HUES6 (cell line): ENCODE results near the gene C6orf47.
"Not testable (repeated sequence)": the region's sequence is repeated elsewhere in the genome, so short reads cannot be mapped to it uniquely, and the experiment has no call there.

ENCODE experiments used
- H3K27ac ChIP-seq: 2 replicates; pipeline ENCODE4 v1.7.0; 2013; ENCODE audit warnings: low read depth, mild to moderate bottlenecking, low read length, inconsistent platforms
- H3K27me3 ChIP-seq: 2 replicates; pipeline ENCODE4 v1.6.1; 2013; ENCODE audit warnings: low read length; ENCODE audit not compliant: control insufficient read depth, insufficient read depth
- H3K36me3 ChIP-seq: 2 replicates; pipeline ENCODE4 v1.6.1; 2013; ENCODE audit warnings: low read length; ENCODE audit not compliant: control insufficient read depth, insufficient read depth
- H3K4me1 ChIP-seq: 2 replicates; pipeline ENCODE4 v1.6.1; 2013; ENCODE audit warnings: low read length; ENCODE audit not compliant: control insufficient read depth, insufficient read depth
- H3K4me3 ChIP-seq: 2 replicates; pipeline ENCODE4 v1.5.1; 2013; ENCODE audit warnings: low read depth, low read length
- H3K9ac ChIP-seq: one replicate; pipeline ENCODE4 v1.6.1; 2013; ENCODE audit warnings: mild to moderate bottlenecking, low read length
- H3K9me3 ChIP-seq: 2 replicates; pipeline ENCODE4 v1.6.1; 2013; ENCODE audit warnings: low read depth, low read length; ENCODE audit not compliant: control insufficient read depth, insufficient read depth

Gene C6orf47

DNA sequence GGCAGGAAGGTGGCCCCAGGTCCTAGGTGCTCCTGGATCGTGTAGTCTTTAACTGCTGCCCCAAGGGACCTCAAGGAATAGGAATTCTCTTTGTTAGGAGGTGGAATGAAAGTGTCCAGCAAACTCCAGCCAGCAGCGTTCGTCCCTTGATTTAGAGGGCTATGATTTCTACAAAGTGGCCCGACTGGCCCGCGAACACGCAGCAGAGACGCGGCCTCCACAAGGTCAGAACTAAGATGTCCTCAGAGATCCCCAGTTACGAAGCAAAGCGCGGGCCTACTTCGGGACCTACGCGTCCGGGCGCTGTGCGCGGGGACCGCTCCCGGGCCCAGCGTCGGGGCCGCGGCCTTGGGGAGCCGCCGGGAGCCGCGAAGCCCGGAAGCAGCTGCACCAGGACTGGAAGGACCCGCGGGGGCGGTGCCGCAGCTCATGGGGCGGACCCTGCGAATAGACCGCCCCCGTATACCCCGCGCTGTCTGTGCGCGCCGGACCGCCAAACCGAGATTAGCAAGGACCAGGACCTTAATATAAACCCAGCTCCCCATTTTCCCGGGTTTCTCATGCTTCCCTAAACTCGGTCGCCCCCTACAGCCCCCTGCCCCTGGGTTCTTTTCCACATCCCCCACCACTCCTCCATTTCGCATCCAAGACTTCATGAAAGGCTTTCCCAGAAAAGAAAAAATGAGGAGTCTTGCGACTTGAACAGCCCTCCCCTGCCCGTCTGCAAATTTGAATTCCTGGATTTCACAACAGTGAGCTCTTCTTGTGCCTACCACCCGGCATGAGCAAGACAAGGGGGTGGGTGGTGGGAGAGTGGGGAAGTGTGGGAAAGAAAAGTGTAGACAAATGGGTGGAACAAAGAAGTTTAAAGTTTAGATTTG is at the start of gene C6orf47:
Gene C6orf47, minus strand, starts transcription at position 398 of the 881 bp plus-strand sequence. CDS start 831 bp downstream, outside the sequence.
- peak within 1 kb of the TSS; percentile 97 for H3K4me3 ChIP-seq
- peak within 1 kb of the TSS; percentile 99 for H3K9ac ChIP-seq
- no peaks in the 10 kb centered on the region for H3K9me3 ChIP-seq
- peak within 1 kb of the TSS; percentile 82 for H3K27ac ChIP-seq
- peaks cover 21% of the 10 kb centered on the region for H3K4me1 ChIP-seq
- peaks cover 34% of the 10 kb centered on the region for H3K36me3 ChIP-seq
- H3K27me3 ChIP-seq = no peaks in the 10 kb centered on the region

- peaks cover 23% of the 10 kb centered on the region for H3K4me1 ChIP-seq
- not testable (repeated sequence) for H3K9ac ChIP-seq, H3K4me3 ChIP-seq, H3K27ac ChIP-seq, H3K27me3 ChIP-seq, H3K9me3 ChIP-seq, H3K36me3 ChIP-seq
Observed at GRCh38 chr6:31709157-31709556, 48.6 kb upstream of the C6orf47 start.

- Histone ChIP-seq H3K27me3 (no peaks in the 10 kb centered on the region), H3K4me3 (no peak overlapping the region), H3K4me1 (peaks cover 14% of the 10 kb centered on the region; the same call in 1 of the 2 replicates), H3K9ac (no peak overlapping the region), H3K27ac (no peak overlapping the region), H3K36me3 (no peaks in the 10 kb centered on the region), H3K9me3 (no peaks in the 10 kb centered on the region)
Observed at GRCh38 chr6:31708224-31708623, 47.6 kb upstream of the C6orf47 start.

DNA sequence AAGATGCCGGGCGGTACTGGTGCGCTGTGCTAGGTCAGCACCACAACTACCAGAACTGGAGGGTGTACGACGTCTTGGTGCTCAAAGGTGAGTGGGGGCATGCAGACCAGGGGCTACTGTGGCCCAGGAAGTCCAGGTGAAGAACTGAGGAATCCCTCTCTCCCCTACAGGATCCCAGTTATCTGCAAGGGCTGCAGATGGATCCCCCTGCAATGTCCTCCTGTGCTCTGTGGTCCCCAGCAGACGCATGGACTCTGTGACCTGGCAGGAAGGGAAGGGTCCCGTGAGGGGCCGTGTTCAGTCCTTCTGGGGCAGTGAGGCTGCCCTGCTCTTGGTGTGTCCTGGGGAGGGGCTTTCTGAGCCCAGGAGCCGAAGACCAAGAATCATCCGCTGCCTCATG is 47.1 kb upstream of the C6orf47 start:
- Histone ChIP-seq H3K9me3 (no peaks in the 10 kb centered on the region), H3K27me3 (no peaks in the 10 kb centered on the region), H3K4me3 (no peak overlapping the region), H3K9ac (no peak overlapping the region), H3K36me3 (no peaks in the 10 kb centered on the region), H3K4me1 (peaks cover 12% of the 10 kb centered on the region; the same call in 1 of the 2 replicates), H3K27ac (no peak overlapping the region)

GRCh38 chr6:31706599-31706998 is 46.0 kb upstream of the C6orf47 start, which contains the start of gene LY6G6F:
TSS of gene LY6G6F (plus strand) at chr6:31706866. CDS start at chr6:31706907, 41 bp downstream.
- no peak within 1 kb of the TSS for H3K4me3 ChIP-seq
- no peaks in the 10 kb centered on the region for H3K9me3 ChIP-seq
- no peak within 1 kb of the TSS for H3K27ac ChIP-seq
- H3K27me3 ChIP-seq = no peaks in the 10 kb centered on the region
- H3K4me1 ChIP-seq = peaks cover 19% of the 10 kb centered on the region
- no peaks in the 10 kb centered on the region for H3K36me3 ChIP-seq
- no peak within 1 kb of the TSS for H3K9ac ChIP-seq

GRCh38 chr6:31705931-31706330 is 45.4 kb upstream of the C6orf47 start:
- Histone ChIP-seq H3K4me1 (peaks cover 13% of the 10 kb centered on the region), H3K27me3 (no peaks in the 10 kb centered on the region), H3K4me3 (no peak overlapping the region), H3K36me3 (no peaks in the 10 kb centered on the region), H3K27ac (no peak overlapping the region), H3K9me3 (no peaks in the 10 kb centered on the region), H3K9ac (no peak overlapping the region)

GRCh38 chr6:31702819-31703716 is 42.5 kb upstream of the C6orf47 start, which contains the start of gene ABHD16A:
TSS of gene ABHD16A (minus strand) at chr6:31703324. CDS start at chr6:31703281, 43 bp downstream.
- peaks cover 7% of the 10 kb centered on the region for H3K4me1 ChIP-seq
- H3K9me3 ChIP-seq = no peaks in the 10 kb centered on the region
- peak within 1 kb of the TSS; percentile 70 for H3K4me3 ChIP-seq
- H3K27ac ChIP-seq = peak within 1 kb of the TSS; percentile 65; the same call in 1 of the 2 replicates
- H3K9ac ChIP-seq = peak within 1 kb of the TSS; percentile 76
- H3K27me3 ChIP-seq = no peaks in the 10 kb centered on the region
- H3K36me3 ChIP-seq = 0 out of 2 replicates have a peak, but pooled peaks cover 6% of the 10 kb centered on the region

DNA sequence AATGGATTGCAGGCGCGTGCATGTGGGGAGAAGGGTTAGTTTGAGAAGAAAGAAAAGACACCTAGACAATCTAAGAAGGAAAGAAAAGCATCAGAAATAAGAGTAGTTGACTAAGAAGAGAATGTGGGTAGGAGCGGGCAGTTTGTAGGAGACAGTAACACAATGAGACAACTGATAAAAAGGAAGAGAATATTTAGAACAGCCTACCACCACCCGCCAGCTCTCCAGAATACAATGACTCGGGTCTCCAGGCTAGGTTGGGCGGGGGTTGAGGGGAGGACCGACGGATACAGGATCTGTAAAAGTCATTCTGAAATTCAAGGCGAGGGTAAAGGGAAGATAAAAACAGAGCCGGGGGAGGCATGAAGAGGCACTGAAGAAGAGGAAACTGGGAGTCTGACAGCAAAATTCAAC is 41.8 kb upstream of the C6orf47 start:
- peaks cover 9% of the 10 kb centered on the region; the same call in 1 of the 2 replicates for H3K36me3 ChIP-seq
- H3K9me3 ChIP-seq = no peaks in the 10 kb centered on the region
- H3K4me1 ChIP-seq = peaks cover 7% of the 10 kb centered on the region
- no peak overlapping the region; the same call in 1 of the 2 replicates for H3K27ac ChIP-seq
- no peaks in the 10 kb centered on the region for H3K27me3 ChIP-seq
- peak overlapping the region; percentile 70 for H3K4me3 ChIP-seq
- H3K9ac ChIP-seq = peak overlapping the region; percentile 76

- peak overlapping the region; percentile 76 for H3K9ac ChIP-seq
- no peaks in the 10 kb centered on the region for H3K27me3 ChIP-seq
- peaks cover 15% of the 10 kb centered on the region for H3K36me3 ChIP-seq
- peak overlapping the region; percentile 70 for H3K4me3 ChIP-seq
- peaks cover 7% of the 10 kb centered on the region for H3K4me1 ChIP-seq
- no peaks in the 10 kb centered on the region for H3K9me3 ChIP-seq
- no peak overlapping the region for H3K27ac ChIP-seq
Observed at GRCh38 chr6:31701666-31702404, 41.3 kb upstream of the C6orf47 start.

DNA sequence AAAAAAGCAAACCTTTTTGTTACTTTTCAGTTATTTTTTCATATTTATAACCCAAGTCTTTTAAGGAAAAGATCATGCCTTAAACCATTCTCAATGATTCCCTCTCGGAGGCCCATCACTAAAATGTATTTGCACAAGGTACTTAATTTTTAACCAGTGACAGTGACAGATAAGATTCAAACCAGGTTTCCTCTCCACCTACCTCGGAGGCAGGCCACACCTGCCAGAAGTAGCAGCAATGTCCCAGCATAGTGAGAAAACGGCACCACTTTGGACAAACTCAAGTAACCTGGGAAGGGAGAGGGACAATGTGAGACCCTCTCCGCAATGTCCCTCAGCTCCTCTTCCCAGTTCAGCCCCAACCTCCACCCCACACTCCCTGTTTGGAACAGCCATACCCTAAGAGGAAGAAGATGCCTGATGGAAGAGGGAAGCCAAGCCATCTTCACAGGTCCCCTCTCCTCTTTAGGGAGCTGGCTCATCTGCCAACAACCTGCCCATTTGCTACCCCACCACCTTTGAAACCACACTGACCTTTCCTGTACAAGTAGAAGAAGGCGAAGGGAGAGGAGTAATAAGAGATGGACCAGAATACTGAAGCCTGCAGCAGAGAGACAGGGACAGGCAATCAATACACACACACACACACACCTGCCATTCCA is 40.3 kb upstream of the C6orf47 start:
- Histone ChIP-seq H3K9me3 (no peaks in the 10 kb centered on the region), H3K4me3 (no peak overlapping the region), H3K27me3 (no peaks in the 10 kb centered on the region), H3K4me1 (peaks cover 7% of the 10 kb centered on the region), H3K27ac (no peak overlapping the region), H3K9ac (no peak overlapping the region), H3K36me3 (peaks cover 19% of the 10 kb centered on the region)
